Measurements from ENCODE around the gene PLB1.

Gene PLB1

DNA sequence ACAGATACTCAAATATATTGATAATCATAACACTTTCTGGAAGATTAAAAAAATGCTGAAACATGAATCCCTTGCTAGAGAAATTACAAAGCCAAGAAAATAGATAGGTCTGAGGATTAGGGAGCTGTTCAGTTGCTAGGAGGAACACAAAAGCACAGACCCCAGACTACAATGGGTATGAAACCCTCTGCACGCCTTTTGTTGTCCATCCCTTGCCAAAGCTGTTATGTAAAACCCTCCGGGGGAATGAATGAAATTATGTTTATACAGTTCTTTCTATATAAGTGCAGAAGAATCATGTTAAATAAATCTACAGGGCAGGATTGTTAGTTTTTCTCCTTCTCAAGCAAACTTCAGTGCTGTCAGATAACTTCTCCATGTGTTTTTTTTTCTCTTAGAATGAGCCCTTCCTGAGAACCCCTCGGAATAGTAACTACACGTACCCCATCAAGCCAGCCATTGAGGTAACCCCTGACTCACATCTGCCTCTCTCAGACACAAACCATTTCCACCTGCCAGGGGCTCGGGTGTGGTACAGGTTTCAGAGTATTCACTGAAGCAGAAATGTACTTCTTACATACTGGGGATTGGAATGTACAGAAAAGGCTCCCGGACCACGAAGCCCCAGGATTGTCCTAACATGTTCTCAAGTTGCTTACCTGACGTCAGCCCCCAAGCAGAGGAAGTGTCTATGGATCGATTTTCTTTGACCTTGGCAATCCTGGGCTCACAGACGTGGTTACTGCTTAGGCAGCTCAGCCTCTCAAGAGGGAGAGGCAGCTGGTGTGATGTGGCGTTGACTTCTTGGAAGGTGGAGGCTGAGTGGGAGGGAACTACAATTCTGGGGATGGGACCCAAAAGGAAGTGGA is 118.0 kb downstream of the PLB1 start:
- no peak for DNase-seq (ENCODE audit: low read depth)

DNA sequence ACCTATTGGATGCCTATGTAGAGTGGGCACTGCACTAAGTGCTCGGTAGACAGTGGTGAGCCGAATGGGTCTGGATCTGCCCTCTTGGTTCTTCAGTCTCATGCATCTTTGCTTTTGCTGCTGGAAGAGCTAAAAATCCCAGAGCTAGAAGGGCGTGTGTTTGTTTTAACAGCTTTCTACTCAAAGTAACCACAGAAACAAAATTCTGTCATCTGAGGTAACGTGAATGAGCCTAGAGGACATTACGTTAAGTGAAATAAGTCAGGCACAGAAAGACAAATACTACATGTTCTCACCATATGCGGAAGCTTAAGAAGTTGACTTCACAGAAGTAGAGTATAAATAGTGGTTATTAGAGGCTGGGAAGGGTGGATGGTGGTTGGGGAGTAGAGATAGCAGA is 119.8 kb downstream of the PLB1 start:
- no peak for DNase-seq (ENCODE audit: low read depth)

DNA sequence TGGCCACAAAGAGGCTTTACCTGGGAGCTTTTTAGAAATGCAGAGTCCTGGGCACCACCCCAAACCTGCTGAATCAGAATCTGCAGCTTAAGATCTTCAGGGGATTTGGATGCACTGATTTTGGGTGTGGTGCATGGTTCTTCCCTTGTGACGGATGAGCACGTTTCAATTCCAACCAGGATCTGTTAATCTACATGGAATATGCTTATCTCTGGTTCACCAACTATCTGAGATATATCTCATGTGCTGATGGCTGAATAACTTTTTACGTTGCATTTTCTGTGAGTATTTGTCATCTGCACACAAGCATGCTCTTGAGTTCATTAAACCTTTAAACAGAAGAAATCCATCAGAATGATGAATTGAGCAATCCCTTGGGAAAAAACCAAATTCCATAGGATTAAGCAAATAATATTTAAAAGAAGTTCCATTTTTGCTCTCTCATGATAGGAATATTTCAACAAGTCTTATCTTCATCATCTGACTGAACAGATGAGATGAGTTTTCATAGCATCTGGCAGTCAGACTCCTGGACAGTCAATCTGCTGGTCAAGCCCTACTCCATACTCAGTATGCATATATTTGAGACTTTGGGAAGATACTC is 120.6 kb downstream of the PLB1 start:
- no peak for DNase-seq (ENCODE audit: low read depth)

DNA sequence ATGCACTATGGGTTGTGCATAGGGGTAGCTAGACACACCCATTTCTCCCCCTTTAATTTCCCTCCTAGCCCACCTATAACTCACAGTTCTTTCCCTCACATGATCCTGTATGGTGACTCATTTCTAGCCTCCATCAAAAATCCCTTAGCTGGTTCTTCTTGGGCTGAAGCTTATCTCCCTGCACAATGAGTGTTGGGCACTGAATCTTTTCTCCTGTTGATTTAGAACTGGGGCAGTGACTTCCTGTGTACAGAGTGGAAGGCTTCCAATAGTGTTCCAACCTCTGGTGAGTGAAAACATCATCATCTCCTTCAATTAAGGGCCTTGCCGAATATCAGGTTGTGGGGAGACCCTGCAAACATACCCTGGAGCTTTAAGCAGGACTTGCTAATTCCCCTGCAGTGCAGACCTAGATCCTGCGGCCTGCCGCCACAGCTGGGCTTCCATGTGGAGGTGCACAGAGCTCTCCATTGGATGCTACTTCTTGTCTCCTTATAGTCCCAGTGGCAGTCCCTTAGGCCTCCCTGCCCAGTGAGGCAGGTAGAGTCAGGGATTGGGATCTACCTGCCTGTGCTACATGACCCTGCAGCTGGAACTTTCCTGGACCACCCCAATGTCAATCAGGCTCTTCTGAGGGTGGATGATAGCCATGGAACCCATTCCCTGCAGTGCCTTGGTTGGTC is 121.8 kb downstream of the PLB1 start:
- DNase-seq (ENCODE audit: low read depth): no peak

DNA sequence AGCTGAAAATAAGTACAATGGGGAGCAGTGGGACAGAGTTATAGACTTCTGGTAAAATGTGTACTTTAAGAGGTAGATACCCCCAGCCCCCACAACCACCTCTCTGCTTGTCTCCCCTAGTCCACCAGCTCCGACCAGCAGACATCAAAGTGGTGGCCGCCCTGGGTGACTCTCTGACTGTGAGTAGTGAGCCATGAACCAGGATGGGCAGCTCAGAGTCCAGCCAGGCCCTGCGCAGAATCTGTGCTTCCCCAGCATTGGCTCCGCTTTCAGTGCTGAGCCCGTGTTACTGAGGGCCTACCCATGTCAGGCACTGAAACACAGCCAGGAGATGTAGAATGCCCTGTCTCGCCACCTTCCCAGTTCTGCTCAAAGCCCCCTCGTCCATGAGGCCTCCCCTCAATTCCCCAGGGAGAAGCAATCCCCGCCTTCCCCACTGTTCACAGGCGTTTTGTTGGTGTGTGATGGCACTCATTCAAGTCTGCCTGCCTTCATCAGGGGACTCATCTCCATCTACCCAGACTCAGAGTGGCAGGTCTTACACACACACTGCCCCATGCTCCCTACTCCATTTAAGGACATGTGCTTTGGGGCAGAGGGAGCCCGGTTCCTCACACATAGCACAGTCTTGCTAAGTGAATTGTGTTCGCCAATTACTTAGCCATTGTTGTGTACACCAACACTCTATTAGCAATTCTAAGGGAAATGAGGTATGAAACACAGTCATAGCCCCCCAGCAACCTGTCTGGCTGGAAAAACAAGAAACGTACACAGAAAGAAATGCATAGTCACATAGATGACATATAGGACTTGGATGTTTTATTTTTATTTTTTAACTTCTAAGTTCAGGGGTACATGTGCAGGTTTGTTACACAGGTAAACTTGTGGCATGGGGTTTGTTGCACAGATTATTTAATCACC is 122.6 kb downstream of the PLB1 start:
- no peak for DNase-seq (ENCODE audit: low read depth)

DNA sequence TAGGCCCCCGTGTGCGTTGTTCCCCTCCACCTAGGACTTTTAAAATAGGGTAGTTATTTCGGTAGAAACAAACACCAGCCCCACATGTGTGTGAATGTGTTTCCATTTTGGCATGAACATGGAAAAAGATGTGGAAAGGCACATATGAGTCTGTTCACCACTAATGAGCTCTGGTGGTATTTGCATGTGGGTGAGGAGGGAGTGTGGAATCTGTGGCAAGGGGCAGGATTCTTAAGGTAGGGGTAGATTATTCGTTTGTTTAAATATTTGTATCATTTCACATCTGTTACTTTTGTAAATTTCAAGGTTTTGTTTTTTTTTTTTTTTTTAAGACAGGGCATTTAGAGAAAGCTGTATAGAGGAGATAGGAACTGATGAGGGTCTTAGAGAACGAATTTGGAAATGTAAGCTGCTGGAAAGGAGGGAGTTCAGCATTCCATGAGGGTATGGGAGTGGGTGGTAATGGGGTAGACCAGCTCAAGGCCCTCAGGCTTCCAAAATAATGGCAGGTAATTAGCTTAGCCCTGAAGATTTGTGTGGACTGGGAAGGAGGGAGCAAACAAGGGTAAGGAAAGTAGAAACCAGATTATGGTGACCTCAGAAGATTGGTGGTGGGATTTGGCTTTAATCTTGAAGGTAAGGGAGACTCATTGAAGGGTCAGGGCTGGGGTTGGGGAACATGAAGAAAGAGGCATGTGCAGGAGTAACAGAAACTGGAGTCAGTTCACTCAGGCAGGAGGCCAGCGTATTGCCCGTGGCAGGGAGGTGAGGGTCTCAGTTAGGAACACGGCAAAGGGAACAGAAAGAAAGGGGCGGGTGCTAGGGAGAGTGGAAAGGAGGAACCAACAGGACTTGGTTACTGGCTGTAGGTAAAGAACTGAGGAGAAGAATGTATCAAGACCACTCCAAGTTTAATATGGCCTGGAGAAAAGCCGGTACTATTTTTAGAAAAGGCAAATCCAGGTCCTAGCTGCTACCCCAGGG is 123.6 kb downstream of the PLB1 start:
- DNase-seq (ENCODE audit: low read depth): no peak

DNA sequence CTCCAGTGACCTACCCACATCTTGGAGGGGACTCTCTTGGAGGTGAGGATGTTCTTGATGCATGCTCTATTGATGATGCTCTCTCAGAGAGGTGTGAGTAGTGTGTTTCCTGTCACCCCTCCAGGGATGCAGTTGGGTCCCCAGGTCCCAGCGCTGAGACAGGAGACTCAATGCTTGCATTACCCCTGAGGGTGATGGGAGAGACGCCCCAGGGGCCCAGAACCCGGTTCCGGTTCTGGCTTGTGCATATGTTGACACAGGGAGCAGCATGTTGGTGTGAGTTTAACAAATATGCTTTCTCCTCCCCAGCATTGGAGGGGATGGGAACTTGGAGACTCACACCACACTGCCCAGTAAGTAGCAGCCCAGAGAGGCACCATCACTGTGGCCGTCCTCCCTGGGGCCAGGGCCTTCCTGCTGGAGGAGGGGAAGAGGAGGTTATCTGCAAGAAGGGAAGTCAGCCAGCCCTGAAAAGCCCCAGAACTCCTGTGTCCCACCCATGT is 124.5 kb downstream of the PLB1 start:
- DNase-seq (ENCODE audit: low read depth): no peak

DNA sequence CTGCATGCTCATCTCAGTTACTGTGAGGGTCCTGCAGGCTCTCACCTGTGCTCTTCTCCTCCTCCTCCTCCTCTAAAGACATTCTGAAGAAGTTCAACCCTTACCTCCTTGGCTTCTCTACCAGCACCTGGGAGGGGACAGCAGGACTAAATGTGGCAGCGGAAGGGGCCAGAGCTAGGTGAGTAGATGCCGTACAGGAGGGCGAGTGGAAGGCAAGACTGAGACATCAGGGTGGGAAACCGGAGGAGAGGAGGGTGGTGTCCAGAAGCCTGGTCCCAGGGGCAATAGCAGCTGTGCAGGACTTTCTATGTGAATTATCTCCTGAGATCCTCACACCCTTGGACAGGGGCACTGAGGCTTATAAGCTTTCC is 124.9 kb downstream of the PLB1 start:
- no peak for DNase-seq (ENCODE audit: low read depth)

DNA sequence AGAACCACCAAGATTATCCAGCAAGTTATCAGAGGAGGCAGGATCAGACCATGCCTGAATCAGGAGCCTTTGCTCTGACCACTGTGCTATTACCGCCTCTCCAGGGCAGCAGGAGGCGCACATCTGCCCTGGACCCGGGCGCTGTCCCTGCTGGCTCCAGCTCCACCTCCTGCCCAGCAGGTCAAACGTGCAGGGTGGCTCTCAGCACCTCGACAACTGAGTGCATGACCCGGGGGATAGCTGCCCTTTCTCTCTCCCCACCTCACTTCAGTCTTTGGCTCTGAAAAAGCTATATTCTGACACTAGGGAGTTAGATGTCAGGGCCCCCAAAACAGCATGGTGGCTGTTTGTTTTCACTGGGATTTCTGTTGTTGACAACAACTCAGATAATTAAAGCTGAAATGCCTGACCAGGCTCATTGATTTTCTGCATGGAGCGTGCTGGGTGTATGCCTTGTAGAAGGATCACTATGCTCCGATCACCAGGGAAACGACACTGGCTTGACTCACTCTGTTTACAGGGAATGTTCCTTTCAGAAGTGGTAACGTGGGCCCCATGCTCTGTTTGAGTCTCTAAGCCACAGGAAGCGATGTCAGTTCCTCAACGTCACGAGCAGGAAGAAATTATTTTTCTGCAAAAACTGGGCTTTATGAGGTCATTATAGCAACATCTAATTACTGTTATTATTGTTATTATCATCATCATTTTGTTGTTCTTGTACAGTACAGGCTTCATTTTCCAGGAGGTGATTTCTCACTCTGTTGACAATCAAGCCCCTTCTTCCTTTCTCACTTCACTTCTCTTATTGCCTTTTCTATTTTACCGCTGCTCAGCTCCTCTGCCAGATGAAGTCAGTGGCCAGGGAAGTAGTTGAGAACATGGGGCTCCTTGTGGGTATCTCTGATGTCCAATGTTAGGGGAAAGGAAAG is 125.6 kb downstream of the PLB1 start:
- DNase-seq (ENCODE audit: low read depth): no peak

DNA sequence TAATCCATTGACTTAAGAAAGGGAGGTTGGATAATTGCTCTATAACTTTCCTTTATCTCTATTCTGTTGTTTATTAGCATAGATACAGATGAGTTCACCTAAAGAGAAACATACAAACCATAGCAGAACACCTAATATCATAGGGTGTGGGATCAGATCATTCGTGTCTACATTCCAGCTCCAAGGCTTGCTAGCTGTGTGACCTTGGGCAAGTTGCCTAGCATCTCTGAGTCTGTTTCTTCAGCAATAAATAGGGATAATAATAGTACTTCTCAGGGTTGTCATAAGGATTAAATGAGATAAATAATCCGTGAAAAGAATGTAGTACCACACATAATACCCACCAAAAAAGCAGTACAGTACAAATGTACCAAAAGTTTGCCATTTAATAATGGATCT is 126.2 kb downstream of the PLB1 start:
- DNase-seq (ENCODE audit: low read depth): no peak

DNA sequence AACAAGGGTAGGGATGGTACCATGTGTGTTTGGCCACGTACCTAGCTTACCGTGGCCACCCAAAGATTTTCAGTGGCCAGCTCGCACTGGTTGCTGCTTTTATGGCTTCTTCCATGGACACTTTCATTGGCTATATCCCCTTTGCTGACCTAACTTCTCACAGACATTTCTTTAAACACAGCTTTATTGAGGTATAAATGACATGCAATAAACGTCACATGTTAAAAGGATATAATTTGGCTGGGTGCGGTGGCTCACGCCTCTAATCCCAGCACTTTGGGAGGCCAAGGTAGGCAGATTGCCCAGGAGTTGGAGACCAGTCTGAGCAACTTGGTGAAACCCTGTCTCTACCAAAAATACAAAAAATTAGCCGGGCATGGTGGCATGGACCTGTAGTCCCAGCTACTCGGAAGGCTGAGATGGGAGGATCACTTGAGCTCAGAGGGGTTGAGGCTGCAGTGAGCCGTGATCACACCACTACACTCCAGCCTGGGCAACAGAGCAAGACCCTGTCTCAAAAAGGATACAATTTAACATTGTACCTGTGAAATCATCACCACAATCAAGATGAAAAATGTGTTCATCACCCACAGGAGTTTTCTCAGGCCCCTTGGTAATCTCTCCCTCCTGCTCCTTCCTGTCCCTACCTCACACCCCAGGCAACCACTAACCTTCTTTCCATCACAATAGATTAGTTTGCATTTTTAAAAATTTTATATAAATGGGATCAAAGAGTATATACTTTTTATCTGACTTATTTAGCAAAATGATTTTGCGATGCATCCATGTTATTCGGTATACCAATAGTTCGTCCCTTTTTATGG is 127.9 kb downstream of the PLB1 start:
- DNase-seq (ENCODE audit: low read depth): no peak

DNA sequence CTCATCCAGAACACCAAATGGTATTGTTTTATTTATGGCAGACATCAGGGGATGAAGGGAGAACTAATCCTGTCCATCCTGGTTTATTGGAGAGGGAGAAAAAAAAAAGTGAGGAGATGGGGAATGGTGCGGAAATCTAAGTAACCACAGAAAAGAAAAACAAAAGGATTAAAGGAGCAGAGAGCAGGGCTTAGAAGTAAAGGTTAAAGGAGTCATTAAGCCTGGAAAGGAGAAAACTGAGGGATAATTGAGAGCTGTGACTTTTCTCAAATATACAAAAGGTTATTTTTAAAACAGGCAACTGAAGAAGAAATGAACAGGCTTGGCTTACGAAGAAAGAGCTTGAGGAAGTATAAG is 128.6 kb downstream of the PLB1 start:
- no peak for DNase-seq (ENCODE audit: low read depth)

DNA sequence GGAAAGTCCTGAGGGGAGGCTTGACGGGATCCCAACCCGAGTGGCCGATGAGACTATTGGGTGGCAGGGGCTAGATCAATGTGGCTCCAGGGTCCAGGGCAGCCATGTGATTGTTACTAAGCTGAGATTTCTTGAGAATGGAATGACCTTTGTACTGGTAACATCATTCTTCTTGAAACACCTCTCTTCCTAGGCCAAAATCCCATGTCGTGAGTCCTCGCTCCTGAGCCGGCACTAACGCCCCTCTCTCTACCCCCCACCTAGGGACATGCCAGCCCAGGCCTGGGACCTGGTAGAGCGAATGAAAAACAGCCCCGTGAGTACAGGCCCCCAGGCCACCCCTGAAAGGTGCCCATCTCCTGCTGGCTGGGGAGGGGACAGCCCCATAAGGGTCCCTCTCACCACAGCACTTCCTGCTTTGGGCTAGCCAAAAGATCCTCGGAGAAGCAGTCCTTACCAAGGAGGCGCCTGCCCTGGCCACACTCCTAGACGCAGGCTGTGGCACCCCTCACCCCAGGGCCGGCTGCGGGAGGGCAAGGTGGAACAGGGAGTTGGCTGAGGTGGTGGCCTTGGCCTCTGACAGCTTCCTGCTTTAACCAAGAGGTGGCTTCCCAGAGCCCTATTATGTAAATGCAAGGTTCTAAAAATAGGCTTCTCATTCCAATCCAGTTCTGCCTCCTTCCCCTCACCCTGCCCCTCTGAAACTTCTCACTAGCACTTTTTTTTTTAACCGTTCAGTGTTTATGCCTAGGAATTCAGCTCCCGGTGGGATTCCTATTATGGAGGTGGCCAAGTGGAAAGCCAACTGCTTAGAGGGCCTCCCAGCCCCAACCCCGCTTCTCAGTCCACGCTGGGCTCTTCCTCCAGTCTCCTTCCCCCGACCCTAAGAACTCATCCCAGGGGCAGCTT is 129.2 kb downstream of the PLB1 start:
- no peak for DNase-seq (ENCODE audit: low read depth)

DNA sequence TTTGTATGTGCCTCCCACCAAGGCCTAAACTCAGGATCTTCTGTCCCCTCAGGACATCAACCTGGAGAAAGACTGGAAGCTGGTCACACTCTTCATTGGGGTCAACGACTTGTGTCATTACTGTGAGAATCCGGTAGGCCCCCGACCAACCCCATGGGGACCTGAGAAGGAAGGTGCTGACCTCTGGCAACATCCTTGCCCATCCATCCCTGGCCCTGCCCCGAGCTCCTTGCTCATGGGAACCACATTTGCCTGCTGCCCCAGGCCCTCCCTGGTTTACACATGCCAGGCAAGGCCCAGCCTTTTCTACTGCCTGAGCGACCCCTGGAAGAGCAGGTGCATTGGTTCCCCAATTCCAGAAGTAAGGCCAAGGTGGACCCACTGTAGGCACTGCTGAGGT is 130.5 kb downstream of the PLB1 start:
- no peak for DNase-seq (ENCODE audit: low read depth)

DNA sequence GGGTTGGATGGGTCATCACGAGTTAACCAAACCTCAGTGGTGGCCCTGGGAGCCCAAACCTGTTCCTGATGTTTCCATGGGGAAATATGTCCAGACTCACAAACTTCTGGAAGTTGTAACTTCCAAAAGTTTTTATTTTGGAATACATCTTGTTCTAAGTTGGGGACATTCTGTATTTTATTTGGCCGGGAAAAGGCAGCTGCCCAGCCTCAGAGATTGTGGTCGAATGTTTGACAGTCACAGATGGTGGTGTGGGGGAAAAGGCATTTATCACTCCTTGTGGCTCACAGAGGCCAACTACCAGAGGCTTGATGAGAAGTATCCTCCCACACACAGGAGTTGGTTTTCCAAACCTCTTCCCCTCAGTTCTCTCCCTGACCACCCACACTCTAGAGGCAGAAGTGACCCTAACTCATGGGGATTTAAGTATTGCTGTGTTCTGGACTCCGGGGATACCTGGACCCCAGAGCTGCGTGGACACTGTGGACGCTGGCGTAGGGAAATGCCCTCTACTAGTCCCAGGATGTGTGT is 131.1 kb downstream of the PLB1 start:
- DNase-seq (ENCODE audit: low read depth): no peak

DNA sequence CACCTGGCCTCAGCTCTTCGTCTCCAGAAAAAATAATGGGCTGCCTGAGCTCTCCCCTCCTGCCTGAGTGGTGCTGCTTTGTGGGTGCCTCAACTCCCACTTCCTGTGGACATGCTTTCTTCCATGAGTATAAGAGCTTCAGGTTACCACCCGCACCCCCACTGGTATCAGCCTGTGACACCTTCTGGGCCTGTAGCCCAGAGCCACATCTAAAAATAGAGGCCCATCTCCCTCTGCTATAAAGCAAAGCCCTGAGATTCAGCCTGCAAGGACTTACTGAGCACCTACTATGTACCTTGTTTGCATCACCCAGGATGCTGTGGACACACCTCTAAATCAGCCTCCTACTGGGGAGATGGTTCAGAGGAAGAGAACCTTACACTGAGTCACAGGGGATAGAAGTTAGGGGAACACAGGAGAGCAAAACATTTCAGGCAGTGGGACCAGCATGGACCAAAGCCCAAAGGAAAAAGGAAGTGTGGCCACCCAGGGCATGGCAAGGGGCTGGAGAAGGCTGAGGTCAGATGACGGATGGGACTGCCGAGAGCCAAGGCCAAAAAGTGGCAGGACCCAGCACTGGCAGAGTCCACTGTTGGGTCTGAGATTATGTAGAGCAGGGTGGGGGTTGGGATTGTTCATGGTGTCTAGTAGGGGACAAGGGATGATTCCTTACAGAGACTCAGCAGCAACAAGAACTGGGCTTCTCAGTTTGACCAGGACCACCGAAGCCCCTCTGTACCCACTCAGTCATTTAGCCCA is 132.0 kb downstream of the PLB1 start:
- no peak for DNase-seq (ENCODE audit: low read depth)

DNA sequence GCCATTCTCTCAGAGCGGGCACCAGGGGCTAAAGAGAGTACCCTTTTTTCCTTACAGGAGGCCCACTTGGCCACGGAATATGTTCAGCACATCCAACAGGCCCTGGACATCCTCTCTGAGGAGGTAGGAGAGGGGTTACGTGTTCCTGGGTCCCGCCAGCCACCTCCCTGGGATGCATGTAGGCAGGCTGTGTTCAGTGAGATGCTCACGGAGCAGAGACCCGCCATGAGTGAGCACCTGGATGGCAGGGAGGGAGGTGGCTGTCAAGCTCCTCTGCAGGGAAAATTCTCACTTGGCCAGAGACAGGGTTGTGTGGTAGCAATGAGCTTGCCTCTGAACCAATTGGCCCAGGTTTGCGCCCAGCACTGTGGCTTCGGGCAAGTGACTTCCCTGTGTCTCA is 132.6 kb downstream of the PLB1 start:
- no peak for DNase-seq (ENCODE audit: low read depth)
